Measurements from ENCODE around the gene YOD1.

The YOD1 gene

DNA sequence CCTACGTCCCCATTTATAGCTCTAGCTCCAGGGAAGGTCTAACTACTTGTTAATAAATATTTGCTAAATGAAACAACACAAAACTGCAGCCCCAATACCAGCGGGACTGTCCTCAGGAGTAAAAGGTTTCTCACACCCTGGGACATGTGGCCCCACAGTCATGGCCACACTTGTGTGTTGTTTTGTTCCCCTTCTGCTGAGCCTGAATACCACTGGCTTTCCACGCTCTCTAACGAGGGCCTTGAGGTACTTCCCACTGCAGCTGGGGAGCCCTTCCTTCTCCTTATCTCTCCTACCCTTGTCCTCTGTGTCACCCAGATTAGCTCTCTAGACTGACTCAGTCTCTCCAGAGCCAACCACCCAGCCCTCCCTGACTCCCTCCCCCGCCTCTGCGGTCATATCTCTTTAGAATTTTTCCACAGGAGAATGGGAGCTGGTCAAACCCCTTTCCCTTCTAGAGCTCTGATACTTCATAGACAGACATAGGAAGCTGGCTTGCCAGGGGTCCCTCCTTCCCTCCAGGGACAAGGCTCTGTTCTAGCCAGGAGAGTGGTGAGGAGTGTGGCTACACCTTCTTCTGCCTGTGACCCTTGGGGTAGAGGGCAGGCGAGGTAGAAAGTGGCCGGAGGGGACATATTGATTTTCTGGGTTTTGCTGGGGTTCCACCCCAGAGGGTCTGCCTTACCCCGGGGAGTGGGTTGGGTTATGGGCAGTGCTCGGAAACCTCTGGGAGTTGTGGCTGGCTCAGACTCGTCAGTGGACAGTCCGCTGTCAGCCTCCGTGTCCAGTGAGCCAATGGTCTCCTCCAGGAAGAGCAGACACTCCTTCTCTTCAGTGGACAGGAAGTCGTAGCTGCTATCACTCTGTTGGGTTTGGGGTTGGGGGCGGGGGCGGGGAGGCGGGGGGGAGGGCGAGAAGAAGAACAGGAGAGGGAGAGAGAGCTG is 26.5 kb downstream of the YOD1 start:
- no peak for DNase-seq (ENCODE audit: low spot score)
- in situ Hi-C loops (cut with MboI; ENCODE audit: low sequenced_read_pairs, unreplicated experiment): no loop called here
- TF ChIP-seq, protein P1, sequence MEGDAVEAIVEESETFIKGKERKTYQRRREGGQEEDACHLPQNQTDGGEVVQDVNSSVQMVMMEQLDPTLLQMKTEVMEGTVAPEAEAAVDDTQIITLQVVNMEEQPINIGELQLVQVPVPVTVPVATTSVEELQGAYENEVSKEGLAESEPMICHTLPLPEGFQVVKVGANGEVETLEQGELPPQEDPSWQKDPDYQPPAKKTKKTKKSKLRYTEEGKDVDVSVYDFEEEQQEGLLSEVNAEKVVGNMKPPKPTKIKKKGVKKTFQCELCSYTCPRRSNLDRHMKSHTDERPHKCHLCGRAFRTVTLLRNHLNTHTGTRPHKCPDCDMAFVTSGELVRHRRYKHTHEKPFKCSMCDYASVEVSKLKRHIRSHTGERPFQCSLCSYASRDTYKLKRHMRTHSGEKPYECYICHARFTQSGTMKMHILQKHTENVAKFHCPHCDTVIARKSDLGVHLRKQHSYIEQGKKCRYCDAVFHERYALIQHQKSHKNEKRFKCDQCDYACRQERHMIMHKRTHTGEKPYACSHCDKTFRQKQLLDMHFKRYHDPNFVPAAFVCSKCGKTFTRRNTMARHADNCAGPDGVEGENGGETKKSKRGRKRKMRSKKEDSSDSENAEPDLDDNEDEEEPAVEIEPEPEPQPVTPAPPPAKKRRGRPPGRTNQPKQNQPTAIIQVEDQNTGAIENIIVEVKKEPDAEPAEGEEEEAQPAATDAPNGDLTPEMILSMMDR (IDR thresholded peaks at IDR 0.05; ENCODE audit: borderline replicate concordance, control extremely low read depth, extremely low read depth, insufficient read depth, missing control alignments): no peak

DNA sequence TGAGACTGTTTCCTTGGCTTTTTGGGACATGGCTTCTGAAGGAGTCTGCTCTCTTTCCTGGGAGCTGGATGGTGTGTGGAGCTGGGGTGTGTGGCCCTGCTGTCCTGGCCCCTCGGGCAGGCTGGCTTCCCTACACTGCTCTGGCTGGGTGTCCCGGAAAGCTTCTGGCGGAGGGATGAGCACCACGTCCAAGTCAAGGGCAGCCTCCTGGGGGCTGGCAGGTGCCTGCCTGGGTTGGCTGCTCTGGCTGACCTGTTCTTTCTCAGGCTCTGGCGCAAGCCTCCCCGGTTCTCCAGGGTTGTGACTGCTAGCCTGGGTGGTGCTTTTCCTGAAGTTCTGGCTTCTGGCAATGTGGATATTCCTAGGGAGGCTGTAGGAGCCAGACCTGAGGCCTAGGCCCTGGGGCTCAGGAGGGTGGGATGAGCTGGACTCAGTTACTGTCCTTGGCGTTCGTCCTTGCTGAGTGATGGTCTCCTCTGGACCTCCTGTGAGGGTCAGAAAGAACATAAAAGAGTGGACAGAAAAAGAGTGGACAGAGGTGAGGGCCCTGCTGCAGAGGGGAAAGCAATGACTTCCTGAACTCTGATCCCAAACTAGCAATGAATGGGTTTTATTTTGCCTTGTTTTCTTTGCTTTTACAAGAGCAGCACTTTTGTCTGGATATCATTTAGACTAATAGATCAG is 27.9 kb downstream of the YOD1 start:
- no peak for DNase-seq (ENCODE audit: low spot score)
- in situ Hi-C loops (cut with MboI; ENCODE audit: low sequenced_read_pairs, unreplicated experiment): no loop called here

DNA sequence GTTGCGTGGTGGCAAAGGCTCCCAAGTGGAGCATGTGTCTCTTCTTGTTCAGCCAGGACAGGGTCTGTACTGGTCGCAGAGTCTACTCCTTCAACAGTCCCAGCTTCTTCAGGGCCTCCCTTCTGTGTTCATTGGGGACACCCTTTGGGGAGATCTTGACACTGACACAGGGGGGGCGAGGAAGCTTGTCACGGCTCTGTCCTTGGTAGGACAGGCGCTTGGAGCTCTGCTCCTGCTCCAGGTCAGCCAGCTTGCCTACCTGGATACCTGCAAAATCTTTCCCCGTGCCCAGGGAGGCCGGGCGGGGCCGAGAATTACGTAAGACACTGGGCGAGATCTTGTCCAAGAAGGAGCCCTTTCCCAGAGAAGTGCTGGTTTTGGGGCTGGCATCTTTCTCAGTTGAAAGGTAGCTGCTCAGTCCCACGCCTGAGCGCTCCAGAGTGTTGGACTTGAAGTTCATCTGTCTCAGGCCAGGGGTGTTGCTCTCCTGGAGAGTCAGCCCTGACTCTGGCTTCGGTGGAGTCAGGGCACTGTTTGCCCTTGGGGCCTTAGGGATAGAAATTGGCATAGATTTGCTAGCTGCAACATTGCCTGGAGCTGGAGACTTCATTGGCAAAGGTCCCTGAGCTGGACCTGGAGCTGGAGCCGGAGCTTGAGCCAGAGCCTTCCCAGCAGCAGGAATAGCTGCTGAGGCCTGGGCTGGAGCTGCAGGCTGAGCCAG is 29.0 kb downstream of the YOD1 start:
- DNase-seq (ENCODE audit: low spot score): no peak
- in situ Hi-C loops (cut with MboI; ENCODE audit: low sequenced_read_pairs, unreplicated experiment): no loop called here
- TF ChIP-seq, protein P1 (IDR thresholded peaks at IDR 0.05; ENCODE audit: borderline replicate concordance, control extremely low read depth, extremely low read depth, insufficient read depth, missing control alignments): no peak

More for the DNA sequence above, 27.9 kb downstream of the YOD1 start:
- TF ChIP-seq, protein P1 (IDR thresholded peaks at IDR 0.05; ENCODE audit: borderline replicate concordance, control extremely low read depth, extremely low read depth, insufficient read depth, missing control alignments): no peak

DNA sequence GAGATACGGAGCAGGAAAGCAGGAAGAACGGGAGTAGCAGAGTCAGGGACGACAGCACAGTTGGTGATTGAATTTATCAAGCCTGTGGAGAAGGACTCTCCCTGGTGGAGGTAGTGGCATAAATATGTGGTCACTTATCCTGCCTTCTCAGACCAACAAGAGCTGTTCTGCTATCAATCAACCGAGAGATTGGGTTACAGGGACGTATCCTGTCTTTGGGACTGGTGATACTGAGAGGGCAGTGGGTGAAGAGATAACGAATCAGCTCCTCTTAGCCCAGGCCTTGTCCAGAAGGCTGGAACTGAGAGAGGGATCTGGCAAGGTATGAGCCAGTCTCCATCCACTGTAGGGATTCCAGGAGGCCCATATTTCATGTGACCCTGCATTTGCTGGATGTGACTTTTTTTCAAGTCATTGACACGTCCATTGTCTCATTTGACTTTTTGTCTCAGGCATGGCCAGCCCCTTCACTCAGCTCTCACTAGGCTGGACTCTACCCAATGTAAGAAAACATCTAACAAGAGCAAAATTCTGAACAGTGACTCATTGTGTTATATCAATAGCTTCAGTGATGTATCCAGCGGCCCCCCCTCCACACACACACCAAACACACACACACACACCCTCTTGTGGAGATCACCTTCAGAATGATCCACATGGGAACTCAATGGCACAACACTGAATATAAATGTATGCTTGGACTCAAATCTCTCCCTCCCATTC is 29.7 kb downstream of the YOD1 start:
- in situ Hi-C loops (cut with MboI; ENCODE audit: low sequenced_read_pairs, unreplicated experiment): no loop called here
- TF ChIP-seq, protein P1 (IDR thresholded peaks at IDR 0.05; ENCODE audit: borderline replicate concordance, control extremely low read depth, extremely low read depth, insufficient read depth, missing control alignments): no peak
- DNase-seq (ENCODE audit: low spot score): no peak

DNA sequence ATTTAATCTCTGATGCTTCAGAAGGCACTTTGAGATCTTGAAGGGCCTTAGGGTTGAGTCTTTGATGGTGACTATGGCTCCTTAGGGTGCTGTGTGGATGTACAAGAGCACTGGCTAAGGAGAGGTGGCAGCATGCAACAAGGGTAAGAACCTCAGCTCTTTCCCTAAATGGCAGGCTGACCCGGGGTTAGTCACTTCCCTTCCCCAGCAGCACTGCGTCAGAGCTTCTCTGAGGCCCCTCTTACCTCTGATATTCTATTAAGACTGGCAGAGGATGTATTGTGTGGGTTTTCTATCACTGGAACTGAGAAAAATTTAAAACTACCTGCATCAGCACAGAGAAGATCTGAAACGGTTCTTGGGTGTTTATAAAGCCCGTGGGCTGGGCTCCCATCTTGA is 30.3 kb downstream of the YOD1 start:
- in situ Hi-C loops (cut with MboI; ENCODE audit: low sequenced_read_pairs, unreplicated experiment): no loop called here
- DNase-seq (ENCODE audit: low spot score): no peak
- TF ChIP-seq, protein P1 (IDR thresholded peaks at IDR 0.05; ENCODE audit: borderline replicate concordance, control extremely low read depth, extremely low read depth, insufficient read depth, missing control alignments): no peak
